CD4-positive, alpha-beta memory T cell (primary cell): ENCODE data around the gene NDUFS8. TPM values are rescaled to one million over a fixed set of nuclear protein-coding genes. Genes with fewer than 3 reads are reported as not detected.

Experiments
- CTCF ChIA-PET: fragments of 350-600 bp; sonication (Branson Sonifier 250); formaldehyde crosslinking; loops from one replicate; lab custom pipeline; 2021; ENCODE audit warnings: inconsistent platforms; ENCODE audit not compliant: partially characterized antibody; lab: Charles Lee
- POLR2A ChIA-PET: fragments of 350-600 bp; sonication (Branson Sonifier 250); formaldehyde crosslinking; loops from one replicate; lab custom pipeline; 2021; ENCODE audit not compliant: partially characterized antibody; lab: Charles Lee
- DNase-seq, 5 donors: peaks; one replicate each; pipeline versions ENCODE4 v3.0.0 to v3.0.0-alpha.2; 2020 to 2022; ENCODE audit warnings: mixed read lengths in 1 of 5
- H3K27ac ChIP-seq: one replicate; pipeline ENCODE4 v1.7.0; 2013; ENCODE audit warnings: low read depth, low read length
- H3K27me3 ChIP-seq: 2 replicates; pipeline ENCODE4 v1.7.0; 2013; ENCODE audit warnings: mild to moderate bottlenecking, low read length, moderate library complexity; ENCODE audit not compliant: insufficient read depth
- H3K36me3 ChIP-seq: 2 replicates; pipeline ENCODE4 v1.7.0; 2013; ENCODE audit warnings: mild to moderate bottlenecking, low read length, moderate library complexity; ENCODE audit not compliant: insufficient read depth
- H3K4me1 ChIP-seq: 2 replicates; pipeline ENCODE4 v1.7.0; 2013; ENCODE audit warnings: mild to moderate bottlenecking, low read length, moderate library complexity; ENCODE audit not compliant: insufficient read depth
- H3K4me3 ChIP-seq, 2 donors: one replicate each; pipeline ENCODE4 v1.7.0; 2013; ENCODE audit warnings: low read length in 2 of 2, mild to moderate bottlenecking in 1 of 2
- H3K9me3 ChIP-seq, 2 donors: one replicate each; pipeline ENCODE4 v1.7.0; 2013; ENCODE audit warnings: low read length in 2 of 2, control low read depth in 1 of 2; ENCODE audit not compliant: control insufficient read depth in 1 of 2
- H3K27ac Mint-ChIP-seq, 7 donors: one replicate each; pipeline ENCODE4 v1.8.0; 2020 to 2021; ENCODE audit warnings: mixed read lengths in 7 of 7, mild to moderate bottlenecking in 6 of 7, inconsistent platforms in 3 of 7, moderate library complexity in 3 of 7
- H3K27me3 Mint-ChIP-seq, 2 donors: one replicate each; pipeline ENCODE4 v1.8.0; 2020 to 2021; ENCODE audit warnings: mixed read lengths in 2 of 2
- H3K36me3 Mint-ChIP-seq, 2 donors: one replicate each; pipeline ENCODE4 v1.8.0; 2020 to 2021; ENCODE audit warnings: mixed read lengths in 2 of 2, inconsistent platforms in 1 of 2, mild to moderate bottlenecking in 1 of 2
- H3K4me1 Mint-ChIP-seq, 4 donors: one replicate each; pipeline ENCODE4 v1.8.0; 2020 to 2021; ENCODE audit warnings: mixed read lengths in 4 of 4, mild to moderate bottlenecking in 1 of 4
- H3K4me3 Mint-ChIP-seq, 8 donors: one replicate each; pipeline ENCODE4 v1.8.0; 2020 to 2021; ENCODE audit warnings: mixed read lengths in 8 of 8, mild to moderate bottlenecking in 7 of 8, moderate library complexity in 6 of 8, inconsistent platforms in 3 of 8
- H3K9me3 Mint-ChIP-seq, 8 donors: one replicate each; pipeline ENCODE4 v1.8.0; 2020 to 2021; ENCODE audit warnings: mixed read lengths in 8 of 8, mild to moderate bottlenecking in 5 of 8, inconsistent platforms in 3 of 8, moderate library complexity in 1 of 8
- intact Hi-C: fragments of 100-400 bp; cut with micrococcal nuclease; formaldehyde crosslinking; loops from one replicate; pipeline ENCODE4 v1.15.1; 2023
- polyA plus RNA-seq, 2 donors: library from polyadenylated mRNA; unstranded; fragments of 300-500 nt; fragmentation: Illumina TruSeq; gene quantifications; one replicate each; pipeline ENCODE4 v1.2.3, GENCODE V29; 2021
- total RNA-seq, 2 experiments: library from RNA; stranded (reverse); gene quantifications; one replicate each; pipeline ENCODE4 v1.2.3, GENCODE V29; 2021

NDUFS8 gene
- total and polyA plus RNA-seq, 4 experiments from 2014 or later = 70.0 to 143 (median 109) TPM

DNA sequence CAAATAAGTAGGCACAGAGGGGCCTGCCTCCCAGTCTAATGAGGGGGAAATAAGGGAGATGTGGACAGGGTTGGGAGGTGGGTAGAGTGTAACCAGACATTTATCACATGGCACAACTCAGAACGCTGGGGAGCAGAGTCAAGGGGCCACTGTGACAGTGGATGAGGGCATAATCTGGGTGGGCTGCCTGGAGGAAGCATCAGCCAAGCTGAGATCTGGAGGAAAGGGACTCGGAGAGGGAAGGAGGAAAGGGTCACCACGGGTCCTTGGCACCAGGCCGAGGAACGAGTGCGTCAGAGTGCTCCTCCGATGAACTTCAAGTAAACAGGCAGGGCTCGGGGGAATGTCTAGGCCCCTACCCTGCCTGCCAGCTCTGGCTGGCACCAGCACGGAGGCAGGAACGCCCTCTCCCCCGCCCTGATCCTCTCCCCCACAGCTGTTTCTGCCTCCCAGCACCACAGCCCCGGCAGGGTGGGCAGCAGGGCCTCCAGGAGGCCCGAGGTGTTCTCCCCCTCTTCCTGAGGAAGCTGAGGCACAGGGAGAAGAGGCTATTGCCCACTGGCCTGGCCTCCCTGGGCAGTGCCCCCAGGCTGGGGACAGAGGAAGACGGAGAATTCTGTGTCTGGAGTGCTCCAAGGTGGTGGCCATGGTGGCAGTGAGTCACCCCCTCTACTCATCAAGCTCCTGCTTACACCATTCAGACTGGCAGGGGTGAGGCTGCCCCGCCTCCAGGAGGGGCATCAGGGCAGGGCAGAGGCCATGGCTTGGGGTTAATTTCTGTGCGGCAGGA, 16.1 kb upstream of the NDUFS8 start:
- DNase-seq = peak in 1 of 5 donors; percentile 29
- H3K9me3 ChIP-seq = no peaks in the 10 kb centered on the region
- H3K4me3 Mint-ChIP-seq = no peak overlapping the region
- no peaks in the 10 kb centered on the region for H3K4me1 ChIP-seq
- H3K9me3 Mint-ChIP-seq = no peaks in the 10 kb centered on the region
- H3K27me3 ChIP-seq = no peaks in the 10 kb centered on the region
- no peaks in the 10 kb centered on the region for H3K36me3 ChIP-seq
- no peaks in the 10 kb centered on the region for H3K4me1 Mint-ChIP-seq
- CTCF ChIA-PET = no interaction called here
- H3K36me3 Mint-ChIP-seq = no peaks in the 10 kb centered on the region
- H3K4me3 ChIP-seq = no peak overlapping the region
- no peaks in the 10 kb centered on the region for H3K27me3 Mint-ChIP-seq
- POLR2A ChIA-PET = no interaction called here
- H3K27ac Mint-ChIP-seq = no peak overlapping the region
- no peak overlapping the region for H3K27ac ChIP-seq
- intact Hi-C loops = no loop called here

DNA sequence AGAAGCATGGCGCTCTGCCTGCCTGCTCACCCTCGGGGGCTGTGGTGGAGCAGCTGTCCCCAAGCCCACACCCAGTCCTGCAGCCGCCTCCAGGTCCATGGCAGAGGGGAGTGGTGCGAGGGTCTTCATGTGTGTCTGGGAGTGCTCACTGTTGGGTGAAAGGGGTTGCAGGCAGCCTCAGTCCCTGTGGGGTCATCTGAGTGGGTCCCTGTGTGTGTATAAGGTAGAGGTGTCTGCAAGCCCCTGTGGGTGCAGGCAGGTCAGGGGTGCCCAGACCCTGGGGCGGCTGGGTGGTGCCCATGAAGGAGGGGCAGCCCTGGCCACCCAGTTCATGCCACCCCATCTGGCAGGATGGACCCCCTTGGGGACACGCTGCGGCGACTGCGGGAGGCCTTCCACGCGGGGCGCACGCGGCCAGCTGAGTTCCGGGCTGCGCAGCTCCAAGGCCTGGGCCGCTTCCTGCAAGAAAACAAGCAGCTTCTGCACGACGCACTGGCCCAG, 15.5 kb upstream of the NDUFS8 start:
- Mint-ChIP-seq H3K4me1 (no peaks in the 10 kb centered on the region), H3K9me3 (no peaks in the 10 kb centered on the region), H3K4me3 (no peak overlapping the region), H3K27me3 (no peaks in the 10 kb centered on the region), H3K36me3 (no peaks in the 10 kb centered on the region), H3K27ac (no peak overlapping the region)
- DNase-seq = peak in 1 of 5 donors; percentile 17
- CTCF ChIA-PET = no interaction called here
- H3K4me1 ChIP-seq = no peaks in the 10 kb centered on the region
- intact Hi-C loops = no loop called here
- no peaks in the 10 kb centered on the region for H3K36me3 ChIP-seq
- no peaks in the 10 kb centered on the region for H3K27me3 ChIP-seq
- no peak overlapping the region for H3K27ac ChIP-seq
- no peaks in the 10 kb centered on the region for H3K9me3 ChIP-seq
- H3K4me3 ChIP-seq = no peak overlapping the region
- POLR2A ChIA-PET = no interaction called here

DNA sequence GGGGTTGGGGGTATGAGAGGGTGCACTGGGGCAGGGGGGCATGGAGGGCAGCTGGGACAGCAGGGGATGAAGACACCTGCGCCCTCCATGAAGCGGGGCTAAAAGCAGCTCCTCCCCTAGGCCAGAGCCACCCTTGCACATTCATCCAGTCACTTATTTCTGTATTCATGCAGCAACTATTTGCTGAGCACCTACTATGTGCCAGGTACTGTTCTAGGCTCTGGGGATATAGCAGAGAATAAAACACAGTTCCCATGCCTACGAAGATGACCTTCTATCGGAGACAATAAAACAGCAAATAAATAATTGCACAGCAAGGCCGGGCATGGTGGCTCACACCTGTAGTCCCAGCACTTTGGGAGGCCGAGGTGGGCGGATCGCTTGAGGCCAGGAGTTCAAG, 15.0 kb upstream of the NDUFS8 start:
- DNase-seq = no peak
- ChIA-PET CTCF (no interaction called here), POLR2A (no interaction called here)
- no peaks in the 10 kb centered on the region for H3K36me3 Mint-ChIP-seq
- no peak overlapping the region for H3K4me3 ChIP-seq
- H3K9me3 Mint-ChIP-seq = no peaks in the 10 kb centered on the region
- H3K27ac ChIP-seq = no peak overlapping the region
- no peaks in the 10 kb centered on the region for H3K27me3 ChIP-seq
- H3K27ac Mint-ChIP-seq = no peak overlapping the region
- no peaks in the 10 kb centered on the region for H3K9me3 ChIP-seq
- H3K4me1 Mint-ChIP-seq = no peaks in the 10 kb centered on the region
- intact Hi-C loops = no loop called here
- H3K4me3 Mint-ChIP-seq = no peak overlapping the region
- no peaks in the 10 kb centered on the region for H3K4me1 ChIP-seq
- no peaks in the 10 kb centered on the region for H3K36me3 ChIP-seq
- no peaks in the 10 kb centered on the region for H3K27me3 Mint-ChIP-seq

DNA sequence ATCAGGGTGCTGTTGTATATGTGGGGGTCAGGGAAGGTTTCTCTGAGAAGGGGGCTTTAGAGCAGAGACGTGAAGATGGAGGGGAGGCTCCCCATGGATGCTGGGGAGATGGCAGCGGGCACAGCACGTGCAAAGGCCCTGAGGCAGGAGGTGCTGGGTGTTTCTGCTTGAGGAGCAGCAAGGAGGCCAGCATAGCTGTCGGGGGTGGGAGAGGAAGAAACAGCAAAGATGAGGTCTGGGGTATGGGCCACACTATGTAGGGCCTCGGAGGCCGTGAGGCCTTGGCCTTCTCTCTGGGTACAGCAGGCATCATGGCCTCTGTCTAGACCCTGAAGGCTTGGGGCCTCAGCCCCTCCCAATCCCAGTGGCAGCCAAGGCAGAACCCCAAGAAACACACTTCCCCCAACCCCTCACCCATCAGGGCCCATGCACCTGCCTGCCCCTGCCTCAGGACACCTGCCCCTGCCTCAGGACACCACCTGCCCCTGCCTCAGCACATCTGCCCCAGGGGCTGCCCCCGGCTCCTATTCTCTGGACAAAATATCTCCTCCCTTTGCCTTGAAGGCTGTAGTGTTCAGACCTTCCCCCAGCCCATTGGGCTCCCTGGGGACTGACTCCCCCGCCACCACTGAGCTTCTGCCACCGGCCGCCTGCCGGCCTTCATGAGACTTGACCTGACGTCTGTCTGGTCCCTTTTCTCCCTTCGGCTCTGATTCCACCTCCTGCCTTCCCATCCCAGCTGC, 14.1 kb upstream of the NDUFS8 start:
- ChIA-PET CTCF (no interaction called here), POLR2A (no interaction called here)
- Mint-ChIP-seq H3K27me3 (no peaks in the 10 kb centered on the region), H3K4me1 (no peaks in the 10 kb centered on the region), H3K36me3 (no peaks in the 10 kb centered on the region), H3K4me3 (no peak overlapping the region), H3K9me3 (no peaks in the 10 kb centered on the region), H3K27ac (peak overlapping the region in 1 of 7 donors; percentile 37)
- Histone ChIP-seq H3K27ac (no peak overlapping the region), H3K27me3 (no peaks in the 10 kb centered on the region), H3K4me1 (no peaks in the 10 kb centered on the region), H3K36me3 (no peaks in the 10 kb centered on the region), H3K9me3 (no peaks in the 10 kb centered on the region), H3K4me3 (no peak overlapping the region)
- DNase-seq = no peak
- intact Hi-C loops = no loop called here

DNA sequence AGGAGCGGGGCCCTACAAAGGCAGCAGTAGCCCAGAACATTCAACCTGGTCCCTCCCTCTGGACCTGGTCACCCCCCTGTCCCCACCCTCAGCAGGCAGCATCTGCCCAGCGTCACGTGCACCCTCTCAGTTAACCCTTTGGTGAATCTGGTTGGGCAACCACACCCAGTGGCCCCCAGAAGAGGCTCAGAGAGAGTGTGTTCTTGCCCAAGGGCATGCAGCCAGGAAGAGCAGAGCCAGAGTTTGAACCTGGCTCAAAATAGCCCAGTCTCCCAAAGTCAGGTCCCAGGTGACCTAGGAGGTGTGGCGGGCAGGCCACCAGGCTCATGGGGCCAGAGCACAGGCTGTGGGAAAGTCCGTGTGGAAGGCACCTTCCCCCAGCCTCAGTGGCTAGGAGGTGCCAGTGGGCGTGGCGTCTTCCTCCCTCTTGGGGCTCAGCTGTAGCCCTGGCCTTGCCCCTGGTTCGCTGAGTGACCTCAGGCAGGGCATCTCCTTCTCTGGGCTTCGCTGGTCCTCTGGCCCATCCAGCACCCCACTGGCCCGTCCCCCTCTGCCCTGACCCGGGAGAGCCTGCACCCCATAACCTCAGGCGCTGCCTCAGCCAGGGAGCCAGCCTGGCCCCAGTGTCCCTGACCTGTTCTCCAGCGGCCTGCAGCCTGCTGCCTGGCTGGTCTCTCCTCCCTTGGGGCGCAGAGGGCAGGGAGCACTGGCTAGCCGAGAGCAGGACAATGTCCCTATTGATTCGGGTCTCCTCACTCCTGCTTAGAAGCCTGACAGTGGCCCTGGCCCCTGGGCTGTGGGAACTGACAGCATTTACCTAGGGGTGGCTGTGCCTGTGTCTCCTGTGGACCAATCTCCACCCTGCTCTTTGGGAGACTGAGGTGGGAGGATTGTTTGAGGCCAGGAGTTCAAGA, 13.3 kb upstream of the NDUFS8 start:
- Histone ChIP-seq H3K27ac (no peak overlapping the region), H3K27me3 (no peaks in the 10 kb centered on the region), H3K36me3 (no peaks in the 10 kb centered on the region), H3K4me1 (no peaks in the 10 kb centered on the region), H3K9me3 (no peaks in the 10 kb centered on the region), H3K4me3 (no peak overlapping the region)
- H3K4me1 Mint-ChIP-seq = no peaks in the 10 kb centered on the region
- peak overlapping the region in 1 of 7 donors; percentile 37 for H3K27ac Mint-ChIP-seq
- ChIA-PET POLR2A (no interaction called here), CTCF (no interaction called here)
- no peaks in the 10 kb centered on the region for H3K36me3 Mint-ChIP-seq
- H3K9me3 Mint-ChIP-seq = no peaks in the 10 kb centered on the region
- no peak for DNase-seq
- intact Hi-C loops = no loop called here
- no peaks in the 10 kb centered on the region for H3K27me3 Mint-ChIP-seq
- H3K4me3 Mint-ChIP-seq = no peak overlapping the region

DNA sequence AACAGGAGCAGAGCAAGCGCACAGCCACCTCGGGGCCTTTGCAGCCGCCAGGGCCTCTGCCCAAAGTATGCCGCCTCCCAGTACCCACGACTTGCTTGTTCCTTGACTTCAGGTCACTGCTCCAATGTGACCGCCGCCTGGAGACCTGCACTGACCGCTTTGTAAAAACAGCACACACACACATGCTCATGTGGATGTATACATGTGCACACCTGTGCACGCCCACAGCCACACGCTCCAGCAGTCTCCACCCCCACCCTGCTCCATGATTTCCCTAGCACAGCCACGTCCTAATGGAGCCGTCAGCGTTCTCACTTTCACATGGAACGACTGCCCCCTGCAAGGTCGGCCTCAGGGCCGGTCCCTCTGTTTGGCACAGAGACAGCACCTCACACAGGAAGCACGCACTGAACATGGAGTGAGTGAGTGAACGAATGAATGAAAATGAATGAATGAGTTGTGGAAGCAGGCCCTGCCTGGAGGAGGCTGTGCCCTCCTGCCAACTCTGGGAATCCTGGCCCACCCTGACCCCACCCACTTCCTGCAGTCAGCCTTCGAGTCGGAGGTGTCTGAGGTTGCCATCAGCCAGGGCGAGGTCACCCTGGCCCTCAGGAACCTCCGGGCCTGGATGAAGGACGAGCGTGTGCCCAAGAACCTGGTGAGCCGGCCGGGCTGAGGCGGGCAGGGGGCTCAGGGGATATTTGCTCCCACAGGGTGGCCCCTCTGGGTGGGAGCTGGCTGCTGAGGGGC, 12.3 kb upstream of the NDUFS8 start:
- H3K27me3 Mint-ChIP-seq = no peaks in the 10 kb centered on the region
- Histone ChIP-seq H3K27me3 (no peaks in the 10 kb centered on the region), H3K36me3 (no peaks in the 10 kb centered on the region), H3K4me1 (no peaks in the 10 kb centered on the region), H3K9me3 (no peaks in the 10 kb centered on the region), H3K4me3 (no peak overlapping the region), H3K27ac (no peak overlapping the region)
- CTCF ChIA-PET = no interaction called here
- intact Hi-C loops = no loop called here
- H3K9me3 Mint-ChIP-seq = no peaks in the 10 kb centered on the region
- POLR2A ChIA-PET = no interaction called here
- H3K4me1 Mint-ChIP-seq = no peaks in the 10 kb centered on the region
- H3K36me3 Mint-ChIP-seq = no peaks in the 10 kb centered on the region
- peak overlapping the region in 1 of 7 donors; percentile 81 for H3K27ac Mint-ChIP-seq
- H3K4me3 Mint-ChIP-seq = no peak overlapping the region
- DNase-seq = no peak
